ENCODE data around the gene PPFIBP2. TPM values are rescaled to one million over a fixed set of nuclear protein-coding genes. Genes with fewer than 3 reads are reported as not detected.

The PPFIBP2 gene
- total RNA-seq, 6 donors from 2014 or later: 10.6 to 63.9 (median 36.7) TPM

DNA sequence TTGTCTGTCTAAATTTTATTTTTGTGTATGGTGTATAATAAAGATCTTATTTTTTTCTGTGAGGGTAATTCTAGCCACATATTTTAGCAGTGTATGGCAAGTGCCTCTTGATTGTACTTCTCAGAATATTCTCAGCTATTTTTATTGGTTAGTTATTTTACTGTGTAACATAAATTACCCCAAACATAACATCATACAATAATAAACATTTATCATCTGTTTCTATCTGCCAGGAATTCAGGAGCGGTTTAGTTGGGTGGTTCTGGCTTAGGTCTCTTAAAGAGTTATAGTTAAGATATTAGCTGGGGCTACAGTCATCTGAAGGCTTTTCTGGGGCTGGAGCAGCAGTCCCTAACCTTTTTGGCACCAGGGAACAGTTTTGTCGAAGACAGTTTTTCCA lies 47.8 kb downstream of the PPFIBP2 start:
- ATAC-seq (ENCODE audit: low FRiP score in 2 of 2) (no peak), DNase-seq (no peak)
- 39 to 54% methylated on average over 2 of the region's 2 CpGs for WGBS, 2 donors
- H3K27me3 ChIP-seq: no peaks in the 10 kb centered on the region
- no peak overlapping the region for H3K4me3 ChIP-seq
- H3K27ac ChIP-seq: no peak overlapping the region
- H3K36me3 ChIP-seq: no peaks in the 10 kb centered on the region
- no peaks in the 10 kb centered on the region for H3K4me1 ChIP-seq
- no peaks in the 10 kb centered on the region for H3K9me3 ChIP-seq
- TF ChIP-seq, protein P1, sequence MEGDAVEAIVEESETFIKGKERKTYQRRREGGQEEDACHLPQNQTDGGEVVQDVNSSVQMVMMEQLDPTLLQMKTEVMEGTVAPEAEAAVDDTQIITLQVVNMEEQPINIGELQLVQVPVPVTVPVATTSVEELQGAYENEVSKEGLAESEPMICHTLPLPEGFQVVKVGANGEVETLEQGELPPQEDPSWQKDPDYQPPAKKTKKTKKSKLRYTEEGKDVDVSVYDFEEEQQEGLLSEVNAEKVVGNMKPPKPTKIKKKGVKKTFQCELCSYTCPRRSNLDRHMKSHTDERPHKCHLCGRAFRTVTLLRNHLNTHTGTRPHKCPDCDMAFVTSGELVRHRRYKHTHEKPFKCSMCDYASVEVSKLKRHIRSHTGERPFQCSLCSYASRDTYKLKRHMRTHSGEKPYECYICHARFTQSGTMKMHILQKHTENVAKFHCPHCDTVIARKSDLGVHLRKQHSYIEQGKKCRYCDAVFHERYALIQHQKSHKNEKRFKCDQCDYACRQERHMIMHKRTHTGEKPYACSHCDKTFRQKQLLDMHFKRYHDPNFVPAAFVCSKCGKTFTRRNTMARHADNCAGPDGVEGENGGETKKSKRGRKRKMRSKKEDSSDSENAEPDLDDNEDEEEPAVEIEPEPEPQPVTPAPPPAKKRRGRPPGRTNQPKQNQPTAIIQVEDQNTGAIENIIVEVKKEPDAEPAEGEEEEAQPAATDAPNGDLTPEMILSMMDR (IDR thresholded peaks at IDR 0.05): no peak
- no peak for TF ChIP-seq POLR2A (IDR thresholded peaks at IDR 0.05)
- no peak for TF ChIP-seq POLR2AphosphoS5 (IDR thresholded peaks at IDR 0.05)
- TF ChIP-seq EP300 (IDR thresholded peaks at IDR 0.05): no peak

DNA sequence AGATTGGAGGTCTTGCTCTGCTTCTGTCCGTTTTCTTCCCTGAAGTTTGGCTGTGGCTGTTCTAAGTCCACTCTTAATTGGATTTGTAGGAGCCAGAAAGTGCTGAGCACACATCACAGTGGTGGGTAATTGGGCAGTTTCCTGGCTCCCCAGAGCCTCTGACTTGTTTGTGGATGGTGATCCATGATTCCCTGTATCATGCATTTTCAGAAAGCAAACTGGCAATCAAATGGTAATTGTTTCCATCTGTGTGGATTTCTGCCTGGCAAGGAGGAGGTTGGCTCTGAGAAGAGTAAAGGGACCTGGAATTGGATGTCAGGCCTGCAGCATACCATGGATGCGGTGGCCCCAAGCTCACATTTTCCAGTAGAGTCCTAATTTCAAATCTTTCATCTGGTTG lies 49.5 kb downstream of the PPFIBP2 start:
- Histone ChIP-seq H3K4me3 (no peak overlapping the region), H3K27me3 (no peaks in the 10 kb centered on the region), H3K27ac (no peak overlapping the region), H3K4me1 (no peaks in the 10 kb centered on the region), H3K36me3 (no peaks in the 10 kb centered on the region), H3K9me3 (no peaks in the 10 kb centered on the region)
- TF ChIP-seq POLR2A (IDR thresholded peaks at IDR 0.05): no peak
- TF ChIP-seq POLR2AphosphoS5 (IDR thresholded peaks at IDR 0.05): no peak
- TF ChIP-seq, protein P1 (IDR thresholded peaks at IDR 0.05): no peak
- no peak for ATAC-seq (ENCODE audit: low FRiP score in 2 of 2)
- WGBS, 2 donors: 81 to 83% methylated on average over 2 of the region's 2 CpGs
- DNase-seq: no peak

DNA sequence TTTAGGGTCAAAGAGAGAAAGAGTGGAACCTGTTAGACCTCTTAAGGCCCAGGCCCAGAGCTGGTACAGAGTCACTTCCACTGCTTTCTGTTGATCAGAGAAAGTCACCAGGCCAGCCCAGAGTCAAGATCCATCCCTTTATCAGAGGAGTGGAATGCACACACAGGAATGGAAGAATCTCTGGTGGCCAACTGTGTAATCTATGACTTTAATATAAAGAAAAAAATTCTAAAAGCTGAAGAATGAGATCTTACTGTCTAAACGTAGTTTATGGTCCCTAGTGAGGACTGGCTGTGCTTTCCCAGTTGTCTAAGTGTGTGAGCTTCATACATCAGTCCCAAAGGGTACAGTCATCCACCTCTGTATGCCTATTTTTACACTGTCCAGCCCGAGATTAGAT lies 51.0 kb downstream of the PPFIBP2 start:
- DNase-seq: no peak
- H3K4me1 ChIP-seq: no peaks in the 10 kb centered on the region
- no peaks in the 10 kb centered on the region for H3K9me3 ChIP-seq
- H3K27me3 ChIP-seq: no peaks in the 10 kb centered on the region
- no peak overlapping the region for H3K4me3 ChIP-seq
- TF ChIP-seq, protein P1 (IDR thresholded peaks at IDR 0.05): no peak
- TF ChIP-seq POLR2AphosphoS5 (IDR thresholded peaks at IDR 0.05) (no peak), POLR2A (IDR thresholded peaks at IDR 0.05) (no peak), EP300 (IDR thresholded peaks at IDR 0.05) (no peak)
- no peaks in the 10 kb centered on the region for H3K36me3 ChIP-seq
- no peak for ATAC-seq (ENCODE audit: low FRiP score in 2 of 2)
- H3K27ac ChIP-seq: no peak overlapping the region
- WGBS, 2 donors: 55 to 64% methylated on average over 2 of the region's 2 CpGs

DNA sequence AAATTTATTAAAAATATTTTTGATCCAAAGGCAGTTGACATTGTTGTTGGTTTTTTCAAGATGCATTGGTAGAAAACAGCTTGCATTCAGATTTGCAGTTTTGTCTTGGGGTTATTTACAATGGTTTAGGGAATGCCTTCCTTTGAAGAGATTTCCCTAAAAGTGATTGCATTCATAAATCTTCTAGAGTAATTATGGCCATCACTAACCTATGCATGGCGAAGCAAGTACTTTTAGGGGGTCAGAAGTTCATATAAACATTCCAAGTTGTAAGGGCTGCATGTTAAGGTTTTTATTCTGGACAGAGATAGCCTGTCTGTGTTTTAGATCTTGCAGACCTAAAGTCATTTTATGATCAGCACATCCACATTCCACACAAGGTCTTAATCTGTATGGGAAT lies 53.5 kb downstream of the PPFIBP2 start:
- TF ChIP-seq EP300 (IDR thresholded peaks at IDR 0.05) (no peak), POLR2AphosphoS5 (IDR thresholded peaks at IDR 0.05) (no peak), POLR2A (IDR thresholded peaks at IDR 0.05) (no peak)
- TF ChIP-seq, protein P1 (IDR thresholded peaks at IDR 0.05): no peak
- 67 to 75% methylated on average over 1 of the region's 1 CpG for WGBS, 2 donors
- ATAC-seq (ENCODE audit: low FRiP score in 2 of 2) (no peak), DNase-seq (no peak)
- Histone ChIP-seq H3K27me3 (no peaks in the 10 kb centered on the region), H3K36me3 (no peaks in the 10 kb centered on the region), H3K4me3 (no peak overlapping the region), H3K27ac (no peak overlapping the region), H3K4me1 (peaks cover 6 to 9% (median 8%) of the 10 kb centered on the region in 4 donors), H3K9me3 (no peaks in the 10 kb centered on the region)

DNA sequence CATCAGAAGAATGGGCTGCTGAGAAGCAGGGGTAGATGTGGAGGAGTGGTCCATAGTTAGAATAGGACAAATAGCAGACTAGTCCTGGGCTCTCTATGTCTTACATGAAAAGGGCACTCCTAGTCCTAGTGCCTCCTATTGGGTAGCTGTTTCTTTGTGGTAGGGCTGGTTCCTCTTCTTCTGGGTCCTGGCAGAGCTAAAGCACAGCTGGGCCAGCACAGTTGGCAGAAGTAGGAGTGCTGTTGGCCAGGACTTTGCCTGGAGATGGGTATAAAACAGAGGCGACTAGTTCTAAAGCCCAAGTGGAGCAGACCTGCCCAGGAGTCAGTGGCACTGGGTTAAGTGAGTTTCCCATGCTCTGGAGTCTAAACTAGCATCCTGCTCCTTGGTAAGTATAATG lies 55.2 kb downstream of the PPFIBP2 start:
- no peak for TF ChIP-seq POLR2AphosphoS5 (IDR thresholded peaks at IDR 0.05)
- TF ChIP-seq, protein P1 (IDR thresholded peaks at IDR 0.05): no peak
- no peak for TF ChIP-seq POLR2A (IDR thresholded peaks at IDR 0.05)
- TF ChIP-seq EP300 (IDR thresholded peaks at IDR 0.05): no peak
- DNase-seq (no peak), ATAC-seq (ENCODE audit: low FRiP score in 2 of 2) (no peak)
- Histone ChIP-seq H3K27ac (no peak overlapping the region), H3K4me3 (no peak overlapping the region), H3K27me3 (no peaks in the 10 kb centered on the region), H3K9me3 (no peaks in the 10 kb centered on the region), H3K4me1 (peaks cover 15 to 24% (median 17%) of the 10 kb centered on the region in 4 donors), H3K36me3 (no peaks in the 10 kb centered on the region)
- 94 to 100% methylated on average over 1 of the region's 1 CpG for WGBS, 2 donors
